NCI-H2107 treated with DMSO at 0.1 percent for 48 hours (cell line): ENCODE data around the gene LCOR.
A peak's percentile ranks its signal among the peaks of the same experiment; 100 is the strongest.
"Not testable (repeated sequence)": the region's sequence is repeated elsewhere in the genome, so short reads cannot be mapped to it uniquely, and the experiment has no call there.

Experiments
- DNase-seq: peaks from one replicate; lab custom pipeline; 2025; ENCODE audit not compliant: unreplicated experiment; lab: John Stamatoyannopoulos, UW

The LCOR gene

GRCh38 chr10:96831867-96832720 lies at the start of gene LCOR:
Gene LCOR (plus strand): TSS chr10:96832298. CDS start chr10:96949058, 116,760 bp downstream.
- peak; percentile 26 for DNase-seq

DNA sequence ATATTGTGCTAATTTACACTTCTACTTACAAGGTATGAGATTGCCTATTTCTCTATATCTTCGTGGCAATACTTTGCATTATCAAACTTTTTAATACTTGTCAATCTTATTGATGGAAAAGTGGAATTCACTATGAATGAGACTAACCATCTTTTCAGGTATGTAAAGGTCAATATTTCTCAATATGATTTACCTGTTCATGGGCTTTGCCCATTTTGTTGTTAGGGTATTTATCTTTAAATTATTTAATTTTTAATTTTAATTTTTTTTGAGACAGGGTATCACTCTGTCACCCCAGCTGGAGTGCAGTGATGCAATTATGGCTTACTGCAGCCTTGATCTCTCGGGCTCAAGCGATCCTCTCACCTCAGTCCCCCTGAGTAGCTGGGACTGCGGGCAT lies 47.8 kb upstream of the LCOR start:
- no peak for DNase-seq

- no peak for DNase-seq
Measured at GRCh38 chr10:96789571-96790108, 42.5 kb upstream of the LCOR start.

DNA sequence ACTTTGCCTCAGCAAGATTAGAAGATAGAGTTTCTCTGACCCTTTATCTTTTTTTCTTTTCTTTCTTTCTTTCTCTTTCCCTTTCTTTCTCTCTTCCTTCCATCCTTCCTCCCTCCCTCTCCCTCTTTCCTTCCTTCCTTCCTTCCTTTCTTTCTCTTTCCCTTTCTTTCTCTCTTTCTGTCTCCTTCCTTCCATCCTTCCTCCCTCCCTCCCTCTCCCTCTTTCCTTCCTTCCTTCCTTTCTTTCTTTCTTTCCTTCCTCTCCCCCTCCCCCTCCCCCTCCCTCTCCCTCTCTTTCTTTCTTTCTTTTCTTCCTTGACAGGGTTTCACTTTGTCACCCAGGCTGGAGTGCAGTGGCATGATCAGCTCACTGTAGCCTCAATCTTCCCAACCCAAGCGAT lies 40.2 kb upstream of the LCOR start:
- DNase-seq = no peak

GRCh38 chr10:96794836-96795733 lies 37.0 kb upstream of the LCOR start:
- DNase-seq = no peak

DNA sequence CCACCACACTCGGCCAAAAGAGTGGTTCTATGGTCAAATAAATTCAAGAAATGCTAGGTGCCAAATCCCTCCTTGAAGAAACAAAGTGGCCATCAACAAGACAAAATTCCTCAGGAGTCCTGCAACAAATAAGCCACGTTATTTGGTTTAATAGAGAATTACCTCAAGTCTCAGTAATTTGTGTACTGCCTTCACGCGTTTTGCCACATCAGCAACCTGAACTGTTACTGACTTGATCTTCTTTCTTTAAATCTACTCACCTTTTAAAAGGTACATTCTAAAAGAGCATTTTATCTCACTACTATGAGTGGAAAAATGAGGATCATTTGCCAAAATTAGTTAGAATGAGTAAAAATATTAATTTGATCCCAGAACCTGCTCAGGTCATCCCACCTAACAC lies 34.6 kb upstream of the LCOR start:
- no peak for DNase-seq

DNA sequence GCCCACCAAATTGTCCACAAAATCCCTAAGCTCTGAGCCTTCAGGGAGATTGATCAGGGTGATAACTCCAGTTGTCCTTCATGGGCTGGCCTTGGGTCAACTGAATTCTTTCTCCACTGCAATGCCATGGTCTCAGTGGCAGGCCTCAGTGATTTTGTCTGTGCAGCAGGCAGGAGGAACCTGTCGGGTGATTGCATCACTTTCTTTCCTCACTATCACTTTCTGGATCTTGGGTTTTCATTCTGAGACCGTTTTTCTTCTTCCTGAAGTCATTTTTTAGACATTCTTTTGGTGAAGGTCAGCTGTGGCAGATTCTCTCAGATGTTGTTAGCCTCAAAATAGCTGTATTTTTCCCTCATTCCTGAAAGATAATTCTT lies 28.8 kb upstream of the LCOR start:
- no peak for DNase-seq

DNA sequence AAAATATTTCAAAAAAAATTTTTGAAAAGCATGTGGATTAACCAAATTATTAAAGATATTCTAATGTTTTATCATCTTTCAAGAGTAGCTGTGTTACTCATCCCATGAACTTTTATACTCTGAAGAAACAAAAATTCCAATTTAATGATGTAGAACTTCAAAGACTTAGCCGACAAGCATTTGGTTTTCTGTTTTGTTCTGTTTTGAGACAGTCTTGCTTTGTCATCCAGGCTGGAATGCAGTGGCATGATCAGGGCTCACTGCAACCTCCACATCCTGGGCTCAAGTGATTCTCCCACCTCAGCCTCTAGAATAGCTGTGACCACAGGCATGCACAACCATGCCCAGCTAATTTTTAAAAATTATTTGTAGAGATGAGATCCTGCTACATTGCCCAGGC lies 17.8 kb upstream of the LCOR start:
- DNase-seq = no peak

DNA sequence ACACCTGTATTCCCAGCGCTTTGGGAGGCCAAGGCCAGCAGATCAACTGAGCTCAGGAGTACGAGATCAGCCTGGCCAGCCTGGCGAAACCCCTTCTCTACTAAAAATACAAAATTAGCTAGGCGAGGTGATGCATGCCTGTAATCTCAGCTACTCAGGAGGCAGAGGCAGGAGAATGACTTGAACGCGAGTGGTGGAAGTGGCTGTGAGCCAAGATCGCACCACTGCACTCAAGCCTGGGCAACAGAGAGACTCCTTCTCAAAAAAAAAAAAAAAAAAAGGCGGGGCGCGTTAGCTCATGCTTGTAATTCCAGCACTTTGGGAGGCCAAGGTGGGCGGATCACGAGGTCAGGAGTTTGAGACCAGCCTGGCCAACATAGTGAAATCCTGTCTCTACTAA lies 13.1 kb upstream of the LCOR start:
- not testable (repeated sequence) for DNase-seq

DNA sequence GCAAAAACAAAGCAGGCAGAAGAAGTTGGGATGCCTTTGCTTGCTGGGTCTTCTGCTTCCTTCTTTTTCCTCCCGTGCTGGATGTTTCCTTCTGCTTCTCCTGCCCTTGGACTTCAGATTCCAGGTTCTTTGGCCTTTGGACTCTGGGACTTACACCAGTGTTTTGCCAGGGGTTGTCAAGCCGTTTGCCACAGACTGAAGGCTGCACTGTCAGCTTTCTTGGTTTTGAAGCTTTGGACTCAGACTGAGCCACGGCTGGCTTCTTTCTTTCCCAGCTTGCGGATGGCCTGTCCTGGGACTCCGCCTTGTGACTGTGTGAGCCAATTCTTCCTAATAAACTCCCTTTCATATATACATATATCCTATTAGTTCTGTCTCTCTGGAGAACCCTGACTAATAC lies 11.3 kb upstream of the LCOR start:
- DNase-seq = no peak

GRCh38 chr10:96826438-96826837 lies 5.7 kb upstream of the LCOR start:
- no peak for DNase-seq

GRCh38 chr10:96828609-96829008 lies 3.5 kb upstream of the LCOR start:
- DNase-seq = no peak

GRCh38 chr10:96829029-96829773 lies 2.9 kb upstream of the LCOR start:
- no peak for DNase-seq

GRCh38 chr10:96830511-96831199 lies 1.4 kb upstream of the LCOR start:
- peak; percentile 60 for DNase-seq

DNA sequence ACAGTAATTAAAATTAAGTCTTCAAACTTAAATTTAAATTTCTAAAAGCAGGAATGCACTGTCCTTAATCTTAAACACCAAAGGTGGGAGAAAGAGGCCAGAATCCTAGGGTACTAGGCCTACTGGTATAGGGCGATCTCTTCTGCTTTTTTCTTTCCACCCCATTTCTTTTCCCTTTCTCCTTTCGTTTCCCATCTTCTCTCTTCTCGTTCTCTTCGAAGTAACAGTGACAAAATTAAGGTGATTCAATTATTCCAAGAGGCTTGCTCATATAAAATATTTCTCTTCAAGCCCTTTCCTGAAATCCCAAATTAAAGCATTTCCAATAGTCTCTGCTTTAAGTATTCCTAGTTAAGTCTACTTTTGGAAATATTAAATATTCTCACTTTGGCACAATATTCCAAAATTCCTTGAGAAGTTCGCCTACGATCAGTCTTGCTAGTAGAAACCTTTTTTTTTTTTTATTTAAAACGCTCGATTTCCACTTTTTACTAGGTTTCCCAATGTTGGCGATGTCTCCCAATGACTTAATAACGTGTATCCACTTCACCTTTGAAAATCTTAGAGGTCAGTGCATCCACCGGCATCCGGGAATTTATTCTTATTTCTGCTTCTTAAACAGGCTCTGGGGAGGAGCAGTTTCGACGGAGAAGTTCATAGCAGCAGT lies 765 bp upstream of the LCOR start:
- no peak for DNase-seq

- peak; percentile 20 for DNase-seq
Measured at GRCh38 chr10:96832721-96833219, 672 bp downstream of the LCOR start.

DNA sequence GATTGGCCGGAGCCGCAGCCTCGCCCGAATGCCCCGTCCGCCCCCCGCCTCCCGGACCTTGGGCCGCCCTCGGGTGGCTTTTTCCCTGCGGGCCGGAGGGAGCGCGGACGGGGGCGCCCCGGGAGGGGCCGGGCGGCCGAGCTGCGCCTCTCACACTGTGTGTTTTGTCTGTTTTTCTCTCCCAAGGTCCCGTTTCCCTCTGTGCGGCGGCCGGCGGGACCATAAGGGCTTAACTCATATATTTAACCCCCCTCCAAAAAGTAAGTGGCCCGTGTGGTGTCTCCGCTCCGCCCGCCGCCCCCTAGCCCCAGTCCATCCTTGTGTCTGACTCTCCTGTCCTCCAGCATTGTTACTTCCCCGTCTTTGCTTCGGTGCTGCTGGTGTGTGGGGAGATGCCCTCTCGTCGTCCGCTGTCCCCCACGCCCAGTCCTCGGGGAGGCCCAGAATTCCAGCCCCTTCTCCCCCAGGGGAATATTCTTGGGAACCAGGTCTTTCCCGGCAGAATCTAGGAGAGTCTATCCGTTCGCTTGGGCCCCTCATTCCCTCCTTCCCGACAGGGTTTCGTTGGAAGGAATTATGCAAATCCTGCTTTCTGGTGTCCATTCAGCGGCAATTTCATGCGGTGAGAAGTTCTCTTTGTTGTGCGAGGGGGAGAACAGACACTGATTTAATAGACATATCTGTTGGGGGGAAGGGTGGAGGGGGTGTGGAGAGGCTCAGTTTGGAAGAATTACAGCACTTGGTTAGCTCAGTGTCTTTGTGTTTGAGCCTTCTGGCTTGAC lies 1.3 kb downstream of the LCOR start:
- DNase-seq = no peak

DNA sequence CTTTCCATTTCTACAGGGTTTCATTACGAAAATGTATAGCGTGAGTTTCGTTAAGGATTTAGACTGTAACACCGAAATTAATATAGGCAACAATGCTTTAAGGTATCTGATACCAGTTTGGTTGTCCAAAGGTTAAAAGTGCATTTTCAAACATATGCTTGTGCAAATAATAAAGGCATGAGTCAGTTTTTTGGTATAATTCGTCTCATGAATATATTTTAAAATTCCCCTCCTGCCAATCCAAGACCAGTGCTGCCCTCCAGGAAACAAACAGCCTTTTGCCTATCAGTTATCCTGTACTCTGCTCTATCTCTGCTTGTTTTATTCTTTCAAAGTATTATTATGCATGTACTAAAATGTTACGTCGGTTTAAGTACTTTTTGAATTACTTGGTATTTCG lies 2.0 kb downstream of the LCOR start:
- DNase-seq = no peak

DNA sequence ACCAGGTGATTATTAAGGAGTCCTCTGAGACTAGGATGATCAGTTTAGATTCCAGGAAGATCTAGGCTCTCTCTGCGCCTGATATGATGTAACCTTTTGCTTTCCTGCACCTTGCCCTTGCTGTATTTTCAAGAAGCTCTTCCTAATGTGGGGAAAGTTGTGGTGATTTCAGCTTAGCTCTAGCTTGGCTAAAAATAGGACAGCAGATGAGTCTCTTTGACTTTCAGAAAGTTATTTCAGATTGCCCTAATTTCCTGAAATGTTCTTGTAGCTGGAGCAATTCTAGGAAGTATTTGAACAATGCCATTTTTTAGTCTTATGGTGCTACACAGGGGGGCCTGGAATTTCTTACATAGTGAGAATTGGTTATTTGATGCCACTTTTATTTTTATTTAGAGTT lies 3.8 kb downstream of the LCOR start:
- no peak for DNase-seq
